Liver (tissue), 9 donors: ENCODE measurements around the gene TAS2R38. TPM values are rescaled to one million over a fixed set of nuclear protein-coding genes. Genes with fewer than 3 reads are reported as not detected.

ENCODE experiments used
- DNase-seq: peaks from one replicate; pipeline ENCODE4 v3.0.0-alpha.2; 2017; ENCODE audit warnings: low spot score
- H3K27ac ChIP-seq, 2 donors: one replicate each; pipeline ENCODE4 v1.7.0; 2013; ENCODE audit warnings: inconsistent platforms in 2 of 2, low read length in 2 of 2, control low read depth in 1 of 2, low read depth in 1 of 2, mild to moderate bottlenecking in 1 of 2
- H3K27me3 ChIP-seq, 4 donors: one replicate each; pipeline versions ENCODE4 v1.6.1 to v1.7.0; 2013; ENCODE audit warnings: low read length in 3 of 4, inconsistent platforms in 1 of 4, mild to moderate bottlenecking in 1 of 4, moderate library complexity in 1 of 4; ENCODE audit not compliant: control insufficient read depth in 4 of 4, insufficient read depth in 4 of 4
- H3K36me3 ChIP-seq, 4 donors: one replicate each; pipeline versions ENCODE4 v1.6.1 to v1.7.0; 2013; ENCODE audit warnings: low read length in 3 of 4, mild to moderate bottlenecking in 3 of 4, low read depth in 1 of 4, moderate library complexity in 1 of 4; ENCODE audit not compliant: control insufficient read depth in 4 of 4, insufficient read depth in 3 of 4
- H3K4me1 ChIP-seq, 4 donors: one replicate each; pipeline versions ENCODE4 v1.6.1 to v1.7.0; 2013; ENCODE audit warnings: low read length in 3 of 4, mild to moderate bottlenecking in 3 of 4, moderate library complexity in 1 of 4; ENCODE audit not compliant: control insufficient read depth in 4 of 4, insufficient read depth in 4 of 4
- H3K4me3 ChIP-seq, 3 donors: one replicate each; pipeline versions ENCODE4 v1.6.1 to v1.7.0; 2013; ENCODE audit warnings: low read length in 3 of 3, control low read depth in 1 of 3, low read depth in 1 of 3, mild to moderate bottlenecking in 1 of 3
- H3K9ac ChIP-seq, 2 donors: one replicate each; pipeline ENCODE4 v1.7.0; 2013; ENCODE audit warnings: low read length in 2 of 2, mild to moderate bottlenecking in 2 of 2, moderate library complexity in 2 of 2, control low read depth in 1 of 2, low read depth in 1 of 2
- H3K9me3 ChIP-seq, 4 donors: one replicate each; pipeline versions ENCODE4 v1.6.1 to v1.7.0; 2013; ENCODE audit warnings: low read length in 3 of 4; ENCODE audit not compliant: control insufficient read depth in 4 of 4
- EGR1 ChIP-seq, 2 donors: IDR thresholded peaks; 2 replicates each; pipeline ENCODE4 v1.6.1; 2016 to 2018; ENCODE audit warnings: antibody characterized with exemption in 2 of 2, low read depth in 2 of 2
- FOXA1 ChIP-seq: IDR thresholded peaks from 2 replicates; pipeline ENCODE4 v1.6.1; 2016; ENCODE audit warnings: antibody characterized with exemption
- FOXA2 ChIP-seq: IDR thresholded peaks from 2 replicates; pipeline ENCODE4 v1.6.1; 2016; ENCODE audit warnings: antibody characterized with exemption
- GABPA ChIP-seq, 2 donors: IDR thresholded peaks in 1 of 2; conservative IDR thresholded peaks in 1 of 2; 2 replicates each; pipeline ENCODE4 v1.6.1; 2016; ENCODE audit warnings: antibody characterized with exemption in 2 of 2, mild to moderate bottlenecking in 1 of 2, moderate library complexity in 1 of 2
- HNF4A ChIP-seq, 2 donors: conservative IDR thresholded peaks; 2 replicates each; pipeline ENCODE4 v1.6.1; 2016; ENCODE audit warnings: antibody characterized with exemption in 2 of 2, mild to moderate bottlenecking in 2 of 2
- HNF4G ChIP-seq: IDR thresholded peaks from 2 replicates; pipeline ENCODE4 v1.6.1; 2016; ENCODE audit warnings: antibody characterized with exemption
- JUND ChIP-seq, 2 donors: IDR thresholded peaks; 2 replicates each; pipeline ENCODE4 v1.6.1; 2016; ENCODE audit warnings: antibody characterized with exemption in 2 of 2
- NR2F2 ChIP-seq: IDR thresholded peaks from 2 replicates; pipeline ENCODE4 v1.6.1; 2016; ENCODE audit warnings: antibody characterized with exemption
- RAD21 ChIP-seq, 2 donors: IDR thresholded peaks; 2 replicates each; pipeline ENCODE4 v1.6.1; 2016; ENCODE audit warnings: antibody characterized with exemption in 2 of 2, mild to moderate bottlenecking in 2 of 2
- REST ChIP-seq: IDR thresholded peaks from 2 replicates; pipeline ENCODE4 v1.6.1; 2016; ENCODE audit warnings: antibody characterized with exemption, mild to moderate bottlenecking
- RXRA ChIP-seq, 2 donors: IDR thresholded peaks; 2 replicates each; pipeline ENCODE4 v1.6.1; 2017 to 2018; ENCODE audit warnings: antibody characterized with exemption in 2 of 2, mild to moderate bottlenecking in 1 of 2
- SP1 ChIP-seq: IDR thresholded peaks from 2 replicates; pipeline ENCODE4 v1.6.1; 2018; ENCODE audit warnings: antibody characterized with exemption, mild to moderate bottlenecking
- TAF1 ChIP-seq: conservative IDR thresholded peaks from 2 replicates; pipeline ENCODE4 v1.6.1; 2016; ENCODE audit warnings: antibody characterized with exemption, mild to moderate bottlenecking
- YY1 ChIP-seq: IDR thresholded peaks from 2 replicates; pipeline ENCODE4 v1.6.1; 2016; ENCODE audit warnings: antibody characterized with exemption, mild to moderate bottlenecking
- ZBTB33 ChIP-seq: IDR thresholded peaks from 2 replicates; pipeline ENCODE4 v1.6.1; 2016; ENCODE audit warnings: antibody characterized with exemption
- WGBS: extraction: QIAGEN DNeasy Blood & Tissue Kit; methylation state at CpG from one replicate; pipeline ENCODE4 v1.1.7; 2013; 5-methylcytosine and 5-hydroxymethylcytosine counted together
- polyA plus RNA-seq, 2 donors: library from polyadenylated mRNA; stranded (reverse) in 1 of 2; unstranded in 1 of 2; fragments of 200-250 nt in 1 of 2; fragments of >200 nt in 1 of 2; fragmentation: Nextera tagmentation in 1 of 2; extraction: Ambion mirVana in 1 of 2; gene quantifications; one replicate each; pipeline versions ENCODE4 v1.2.1 to v1.2.3, GENCODE V29; 2013 to 2015
- total RNA-seq, 2 donors: library from RNA; depleted of rRNA; stranded (reverse); fragments of >200 nt; gene quantifications; one replicate each; pipeline ENCODE4 v1.2.3, GENCODE V29; 2014
- TF ChIP-seq, protein P1 (sequence below): fragments of 150-350 bp; IDR thresholded peaks from 2 replicates; pipeline ENCODE4 v1.5.1; 2017; ENCODE audit warnings: improper control_type of control experiment, low read depth, low read length; ENCODE audit not compliant: missing input control
- TF ChIP-seq, protein P2 (sequence below): IDR thresholded peaks from 2 replicates; pipeline ENCODE4 v1.6.1; 2016; ENCODE audit warnings: antibody characterized with exemption
- TF ChIP-seq, protein P3 (sequence below): IDR thresholded peaks from 2 replicates; pipeline ENCODE4 v1.6.1; 2016; ENCODE audit warnings: antibody characterized with exemption
- donor health status: healthy.
- donor health status: healthy.
- donor health status: healthy.
- donor health status: healthy.
- donor health status: healthy.

TAS2R38 gene
- total and polyA plus RNA-seq, 4 donors, result not detected

DNA sequence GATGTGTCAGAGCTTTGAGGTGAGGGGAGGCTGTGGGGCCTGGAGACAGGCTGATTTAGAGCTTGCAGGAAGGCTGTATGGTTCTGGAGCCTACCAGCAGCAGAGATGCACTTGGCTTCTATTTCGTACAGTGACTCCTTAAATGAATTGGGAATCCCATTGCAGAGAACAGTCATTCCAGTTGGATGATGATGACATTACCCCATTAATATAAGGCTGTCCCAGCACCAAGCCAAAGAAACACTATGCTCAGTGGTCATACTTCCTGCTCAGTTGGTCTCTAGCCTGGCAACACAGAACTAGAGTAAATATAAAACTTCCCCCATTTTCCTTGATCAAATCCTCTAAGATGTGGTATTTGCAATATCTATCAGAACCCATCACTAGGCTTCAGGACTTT lies 21.1 kb downstream of the TAS2R38 start:
- Histone ChIP-seq H3K9ac (no peak overlapping the region), H3K27ac (no peak overlapping the region), H3K27me3 (no peaks in the 10 kb centered on the region), H3K36me3 (no peaks in the 10 kb centered on the region), H3K9me3 (no peaks in the 10 kb centered on the region), H3K4me1 (no peaks in the 10 kb centered on the region), H3K4me3 (no peak overlapping the region)
- no peak for DNase-seq
- 88% methylated on average over 1 of the region's 1 CpG for WGBS
- no peak for TF ChIP-seq SP1
- TF ChIP-seq YY1, result no peak
- no peak for TF ChIP-seq FOXA2
- TF ChIP-seq HNF4A (conservative IDR thresholded peaks at IDR 0.05), result no peak
- no peak for TF ChIP-seq TAF1
- TF ChIP-seq ZBTB33, result no peak
- TF ChIP-seq, protein P1, sequence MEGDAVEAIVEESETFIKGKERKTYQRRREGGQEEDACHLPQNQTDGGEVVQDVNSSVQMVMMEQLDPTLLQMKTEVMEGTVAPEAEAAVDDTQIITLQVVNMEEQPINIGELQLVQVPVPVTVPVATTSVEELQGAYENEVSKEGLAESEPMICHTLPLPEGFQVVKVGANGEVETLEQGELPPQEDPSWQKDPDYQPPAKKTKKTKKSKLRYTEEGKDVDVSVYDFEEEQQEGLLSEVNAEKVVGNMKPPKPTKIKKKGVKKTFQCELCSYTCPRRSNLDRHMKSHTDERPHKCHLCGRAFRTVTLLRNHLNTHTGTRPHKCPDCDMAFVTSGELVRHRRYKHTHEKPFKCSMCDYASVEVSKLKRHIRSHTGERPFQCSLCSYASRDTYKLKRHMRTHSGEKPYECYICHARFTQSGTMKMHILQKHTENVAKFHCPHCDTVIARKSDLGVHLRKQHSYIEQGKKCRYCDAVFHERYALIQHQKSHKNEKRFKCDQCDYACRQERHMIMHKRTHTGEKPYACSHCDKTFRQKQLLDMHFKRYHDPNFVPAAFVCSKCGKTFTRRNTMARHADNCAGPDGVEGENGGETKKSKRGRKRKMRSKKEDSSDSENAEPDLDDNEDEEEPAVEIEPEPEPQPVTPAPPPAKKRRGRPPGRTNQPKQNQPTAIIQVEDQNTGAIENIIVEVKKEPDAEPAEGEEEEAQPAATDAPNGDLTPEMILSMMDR, result no peak
- no peak for TF ChIP-seq JUND (IDR thresholded peaks at IDR 0.05)
- no peak for TF ChIP-seq RAD21 (IDR thresholded peaks at IDR 0.05)
- TF ChIP-seq NR2F2, result no peak
- TF ChIP-seq EGR1 (IDR thresholded peaks at IDR 0.05; ENCODE audit: low read depth in 2 of 2), result no peak
- TF ChIP-seq RXRA (IDR thresholded peaks at IDR 0.05), result no peak
- TF ChIP-seq, protein P2, sequence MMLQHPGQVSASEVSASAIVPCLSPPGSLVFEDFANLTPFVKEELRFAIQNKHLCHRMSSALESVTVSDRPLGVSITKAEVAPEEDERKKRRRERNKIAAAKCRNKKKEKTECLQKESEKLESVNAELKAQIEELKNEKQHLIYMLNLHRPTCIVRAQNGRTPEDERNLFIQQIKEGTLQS, result no peak
- TF ChIP-seq, protein P3, sequence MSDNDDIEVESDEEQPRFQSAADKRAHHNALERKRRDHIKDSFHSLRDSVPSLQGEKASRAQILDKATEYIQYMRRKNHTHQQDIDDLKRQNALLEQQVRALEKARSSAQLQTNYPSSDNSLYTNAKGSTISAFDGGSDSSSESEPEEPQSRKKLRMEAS, result no peak
- no peak for TF ChIP-seq HNF4G
- TF ChIP-seq REST, result no peak
- no peak for TF ChIP-seq FOXA1
- TF ChIP-seq GABPA (IDR thresholded peaks at IDR 0.05 in 1 of 2, conservative IDR thresholded peaks at IDR 0.05 in 1 of 2), result no peak

- Histone ChIP-seq H3K27me3 (no peaks in the 10 kb centered on the region), H3K9me3 (no peaks in the 10 kb centered on the region), H3K4me1 (no peaks in the 10 kb centered on the region), H3K9ac (no peak overlapping the region), H3K27ac (no peak overlapping the region), H3K36me3 (no peaks in the 10 kb centered on the region), H3K4me3 (no peak overlapping the region)
- WGBS, result 76% methylated on average over 1 of the region's 1 CpG
- no peak for DNase-seq
- no peak for TF ChIP-seq YY1
- TF ChIP-seq RAD21 (IDR thresholded peaks at IDR 0.05), result no peak
- no peak for TF ChIP-seq REST
- TF ChIP-seq, protein P1, result no peak
These were observed 22.8 kb downstream of the TAS2R38 start for GRCh38 chr7:141950806-141951205.
